ENCODE results near the gene CPLANE1. TPM values are rescaled to one million over a fixed set of nuclear protein-coding genes. Genes with fewer than 3 reads are reported as not detected.

The CPLANE1 gene
- total RNA-seq, 1 experiment from 2014 or later, result 21.9 TPM

DNA sequence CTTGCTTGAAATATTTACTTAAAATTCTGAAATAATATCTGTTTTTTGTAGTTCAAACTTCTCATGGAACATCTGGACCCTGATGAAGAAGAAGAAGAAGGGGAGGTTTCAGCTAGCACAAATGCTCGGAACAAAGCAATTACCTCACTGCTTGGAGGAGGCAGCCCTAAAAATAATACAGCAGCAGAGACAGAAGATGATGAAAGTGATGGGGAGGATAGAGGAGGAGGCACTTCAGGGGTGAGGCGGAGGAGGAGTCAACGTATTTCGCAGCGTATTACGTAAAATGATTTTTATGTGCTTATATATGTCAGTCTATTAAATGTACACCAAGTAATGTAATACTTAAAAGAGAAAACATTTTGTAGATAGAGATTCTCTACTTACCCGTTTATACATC is 185.4 kb downstream of the CPLANE1 start:
- CTCF ChIA-PET, result no interaction called here
- peaks cover 43% of the 10 kb centered on the region for H3K36me3 ChIP-seq (ENCODE audit: insufficient read depth, low read length, poor library complexity, severe bottlenecking)
- no peak for TF ChIP-seq EZH2 (IDR thresholded peaks at IDR 0.05; ENCODE audit: borderline replicate concordance, low read depth, low read length, poor library complexity, severe bottlenecking)
- TF ChIP-seq, protein P1, sequence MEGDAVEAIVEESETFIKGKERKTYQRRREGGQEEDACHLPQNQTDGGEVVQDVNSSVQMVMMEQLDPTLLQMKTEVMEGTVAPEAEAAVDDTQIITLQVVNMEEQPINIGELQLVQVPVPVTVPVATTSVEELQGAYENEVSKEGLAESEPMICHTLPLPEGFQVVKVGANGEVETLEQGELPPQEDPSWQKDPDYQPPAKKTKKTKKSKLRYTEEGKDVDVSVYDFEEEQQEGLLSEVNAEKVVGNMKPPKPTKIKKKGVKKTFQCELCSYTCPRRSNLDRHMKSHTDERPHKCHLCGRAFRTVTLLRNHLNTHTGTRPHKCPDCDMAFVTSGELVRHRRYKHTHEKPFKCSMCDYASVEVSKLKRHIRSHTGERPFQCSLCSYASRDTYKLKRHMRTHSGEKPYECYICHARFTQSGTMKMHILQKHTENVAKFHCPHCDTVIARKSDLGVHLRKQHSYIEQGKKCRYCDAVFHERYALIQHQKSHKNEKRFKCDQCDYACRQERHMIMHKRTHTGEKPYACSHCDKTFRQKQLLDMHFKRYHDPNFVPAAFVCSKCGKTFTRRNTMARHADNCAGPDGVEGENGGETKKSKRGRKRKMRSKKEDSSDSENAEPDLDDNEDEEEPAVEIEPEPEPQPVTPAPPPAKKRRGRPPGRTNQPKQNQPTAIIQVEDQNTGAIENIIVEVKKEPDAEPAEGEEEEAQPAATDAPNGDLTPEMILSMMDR (conservative IDR thresholded peaks at IDR 0.05; ENCODE audit: low read depth, low read length), result no peak
- no peak overlapping the region for H3K4me3 ChIP-seq (ENCODE audit: low read depth, low read length, poor library complexity, severe bottlenecking)
- POLR2A ChIA-PET (ENCODE audit: low non-redundant PET), result no interaction called here
- H3K27me3 ChIP-seq (replicated peaks; ENCODE audit: insufficient read depth, low read depth, low read length, poor library complexity), result no peaks in the 10 kb centered on the region
- no peak for DNase-seq (ENCODE audit: low spot score)
- BruUV-seq (replicated peaks), result no TSS peak
- H3K4me1 ChIP-seq (ENCODE audit: insufficient read depth, low read length, poor library complexity, severe bottlenecking), result no peaks in the 10 kb centered on the region
- intact Hi-C loops (cut with micrococcal nuclease; ENCODE audit: unreplicated experiment), result no loop called here
- H3K27ac ChIP-seq (ENCODE audit: low read depth, low read length, poor library complexity, severe bottlenecking), result no peak overlapping the region
- H3K9me3 ChIP-seq (ENCODE audit: low read depth, low read length, poor library complexity, severe bottlenecking), result no peaks in the 10 kb centered on the region

DNA sequence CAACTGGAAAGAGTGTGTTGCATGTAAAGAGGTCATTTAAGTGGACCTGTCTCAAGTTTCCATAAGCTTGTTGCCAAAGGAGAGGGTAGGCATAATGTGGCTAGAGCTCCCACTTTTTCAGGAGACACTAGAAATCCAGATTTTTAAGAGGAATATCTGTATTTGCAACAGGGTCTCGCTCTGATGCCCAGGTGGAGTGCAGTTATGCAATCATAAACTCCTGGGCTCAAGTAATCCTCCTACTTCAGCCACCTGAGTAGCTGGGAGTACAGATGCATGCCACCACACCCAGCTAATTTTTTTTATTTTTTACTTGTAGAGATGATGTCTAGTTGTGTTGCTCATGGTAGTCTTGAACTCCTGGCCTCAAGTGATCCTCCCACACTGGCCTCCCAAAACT is 189.1 kb downstream of the CPLANE1 start:
- Histone ChIP-seq H3K4me1 (ENCODE audit: insufficient read depth, low read length, poor library complexity, severe bottlenecking) (no peaks in the 10 kb centered on the region), H3K27me3 (replicated peaks; ENCODE audit: insufficient read depth, low read depth, low read length, poor library complexity) (no peaks in the 10 kb centered on the region), H3K36me3 (ENCODE audit: insufficient read depth, low read length, poor library complexity, severe bottlenecking) (peaks cover 54% of the 10 kb centered on the region), H3K4me3 (ENCODE audit: low read depth, low read length, poor library complexity, severe bottlenecking) (no peak overlapping the region), H3K27ac (ENCODE audit: low read depth, low read length, poor library complexity, severe bottlenecking) (no peak overlapping the region), H3K9me3 (ENCODE audit: low read depth, low read length, poor library complexity, severe bottlenecking) (no peaks in the 10 kb centered on the region)
- DNase-seq (ENCODE audit: low spot score), result no peak
- POLR2A ChIA-PET (ENCODE audit: low non-redundant PET), result no interaction called here
- TF ChIP-seq, protein P1 (conservative IDR thresholded peaks at IDR 0.05; ENCODE audit: low read depth, low read length), result no peak
- TF ChIP-seq EZH2 (IDR thresholded peaks at IDR 0.05; ENCODE audit: borderline replicate concordance, low read depth, low read length, poor library complexity, severe bottlenecking), result no peak
- no TSS peak for BruUV-seq (replicated peaks)
- CTCF ChIA-PET, result interaction anchor here (0.6 kb wide), 1 partner anchor 697 kb away, joined by 3 read pairs; no protein-coding TSS in a partner anchor
- intact Hi-C loops (cut with micrococcal nuclease; ENCODE audit: unreplicated experiment), result no loop called here

- no peak for DNase-seq (ENCODE audit: low spot score)
- ChIA-PET POLR2A (ENCODE audit: low non-redundant PET) (no interaction called here), CTCF (no interaction called here)
- no peaks in the 10 kb centered on the region for H3K27me3 ChIP-seq (replicated peaks; ENCODE audit: insufficient read depth, low read depth, low read length, poor library complexity)
- H3K27ac ChIP-seq (ENCODE audit: low read depth, low read length, poor library complexity, severe bottlenecking), result no peak overlapping the region
- no peaks in the 10 kb centered on the region for H3K9me3 ChIP-seq (ENCODE audit: low read depth, low read length, poor library complexity, severe bottlenecking)
- peaks cover 49% of the 10 kb centered on the region for H3K36me3 ChIP-seq (ENCODE audit: insufficient read depth, low read length, poor library complexity, severe bottlenecking)
- intact Hi-C loops (cut with micrococcal nuclease; ENCODE audit: unreplicated experiment), result no loop called here
- H3K4me1 ChIP-seq (ENCODE audit: insufficient read depth, low read length, poor library complexity, severe bottlenecking), result no peaks in the 10 kb centered on the region
- no peak for TF ChIP-seq EZH2 (IDR thresholded peaks at IDR 0.05; ENCODE audit: borderline replicate concordance, low read depth, low read length, poor library complexity, severe bottlenecking)
- TF ChIP-seq, protein P1 (conservative IDR thresholded peaks at IDR 0.05; ENCODE audit: low read depth, low read length), result no peak
- no peak overlapping the region for H3K4me3 ChIP-seq (ENCODE audit: low read depth, low read length, poor library complexity, severe bottlenecking)
- no TSS peak for BruUV-seq (replicated peaks)
Observed at GRCh38 chr5:37056762-37057161, 192.4 kb downstream of the CPLANE1 start.

Other genes starting within 250 kb of the CPLANE1 start
- gene NUP155, start 121.7 kb upstream of the CPLANE1 start, total RNA-seq (2021), result 91.9 and 94.4 TPM in 2 replicates
- 55.2 and 61.5 TPM in 2 replicates for gene WDR70, start 129.9 kb upstream of the CPLANE1 start, total RNA-seq (2021)